Left kidney (tissue), 2 donors: ENCODE measurements around the gene SYNGR3. TPM values are rescaled to one million over a fixed set of nuclear protein-coding genes. Genes with fewer than 3 reads are reported as not detected.
"Not testable (repeated sequence)": the region's sequence is repeated elsewhere in the genome, so short reads cannot be mapped to it uniquely, and the experiment has no call there.

ENCODE experiments used
- DNase-seq: peaks from one replicate; pipeline ENCODE4 v3.0.0-alpha.2; 2013
- polyA plus RNA-seq: library from polyadenylated mRNA; unstranded; fragments of 120-200 nt; gene quantifications from one replicate; pipeline ENCODE4 v1.2.1, GENCODE V29; 2013; ENCODE audit not compliant: insufficient read length

SYNGR3 gene
- polyA plus RNA-seq, 1 donor: 1.5 TPM

- DNase-seq: no peak
Measured at GRCh38 chr16:1958715-1959268, 31.0 kb upstream of the SYNGR3 start.

- DNase-seq: peak; percentile 83
Measured at GRCh38 chr16:1959269-1960039, 30.3 kb upstream of the SYNGR3 start, which contains the start of gene NDUFB10. TSS of gene NDUFB10 (plus strand) at chr16:1959538. CDS start at chr16:1959625, 87 bp downstream.

GRCh38 chr16:1960665-1961630 is 28.8 kb upstream of the SYNGR3 start:
- no peak for DNase-seq

GRCh38 chr16:1961651-1962067 is 28.1 kb upstream of the SYNGR3 start:
- no peak for DNase-seq

GRCh38 chr16:1962161-1963153 is 27.3 kb upstream of the SYNGR3 start:
- DNase-seq: not testable (repeated sequence)

GRCh38 chr16:1963806-1964505 is 25.8 kb upstream of the SYNGR3 start:
- no peak for DNase-seq

- DNase-seq: peak; percentile 99
Measured at GRCh38 chr16:1964506-1965395, 25.0 kb upstream of the SYNGR3 start, which contains the start of gene RPS2. TSS of gene RPS2 (minus strand) at chr16:1964826. CDS start at chr16:1964625, 201 bp downstream.

- DNase-seq: no peak
Measured at GRCh38 chr16:1965396-1966001, 24.3 kb upstream of the SYNGR3 start.

GRCh38 chr16:1966460-1966859 is 23.3 kb upstream of the SYNGR3 start, which contains the start of gene RNF151:
TSS of gene RNF151 (plus strand) at chr16:1966856. CDS start at chr16:1966882, 26 bp downstream.
- no peak for DNase-seq

GRCh38 chr16:1968146-1968953 is 21.4 kb upstream of the SYNGR3 start:
- DNase-seq: no peak

GRCh38 chr16:1971796-1972489 is 17.8 kb upstream of the SYNGR3 start, which contains the start of gene TBL3:
TSS of gene TBL3 (plus strand) at chr16:1972053. CDS start at chr16:1972165, 112 bp downstream.
- DNase-seq: peak; percentile 95

- no peak for DNase-seq
Measured at GRCh38 chr16:1972490-1972877, 17.3 kb upstream of the SYNGR3 start.

- DNase-seq: no peak
Measured at GRCh38 chr16:1973461-1974156, 16.2 kb upstream of the SYNGR3 start.

GRCh38 chr16:1974157-1975070 is 15.4 kb upstream of the SYNGR3 start:
- DNase-seq: no peak
